Small intestine (tissue), 7 donors: ENCODE data around the gene FGD5. TPM values are rescaled to one million over a fixed set of nuclear protein-coding genes. Genes with fewer than 3 reads are reported as not detected.
A peak's percentile ranks its signal among the peaks of the same experiment; 100 is the strongest.

Experiments used
- DNase-seq, 2 donors: peaks; one replicate each; pipeline versions ENCODE4 v3.0.0 to v3.0.0-alpha.2; 2013
- FAIRE-seq: peaks from 2 replicates; lab custom pipeline; 2012; peaks lifted over from hg19 to GRCh38; lab: Jason Lieb, UNC
- H3K27ac ChIP-seq, 3 donors: one replicate each; pipeline ENCODE4 v1.5.1; 2013; ENCODE audit warnings: low read length in 2 of 3, mild to moderate bottlenecking in 2 of 3, control low read depth in 1 of 3, inconsistent platforms in 1 of 3, low read depth in 1 of 3, moderate library complexity in 1 of 3
- H3K27me3 ChIP-seq, 3 donors: one replicate each; pipeline ENCODE4 v1.6.1; 2013; ENCODE audit warnings: low read length in 3 of 3, inconsistent platforms in 1 of 3; ENCODE audit not compliant: control insufficient read depth in 3 of 3, insufficient read depth in 3 of 3
- H3K36me3 ChIP-seq, 3 donors: one replicate each; pipeline ENCODE4 v1.6.1; 2013; ENCODE audit warnings: low read length in 3 of 3, inconsistent platforms in 1 of 3, low read depth in 1 of 3, mild to moderate bottlenecking in 1 of 3, moderate library complexity in 1 of 3; ENCODE audit not compliant: control insufficient read depth in 3 of 3, insufficient read depth in 2 of 3
- H3K4me1 ChIP-seq, 3 donors: one replicate each; pipeline ENCODE4 v1.6.1; 2013; ENCODE audit warnings: low read length in 2 of 3, inconsistent platforms in 1 of 3, low read depth in 1 of 3, mild to moderate bottlenecking in 1 of 3, moderate library complexity in 1 of 3; ENCODE audit not compliant: control insufficient read depth in 3 of 3, insufficient read depth in 2 of 3
- H3K4me3 ChIP-seq, 3 donors: one replicate each; pipeline ENCODE4 v1.5.1; 2013; ENCODE audit warnings: low read length in 3 of 3, control low read depth in 1 of 3, inconsistent platforms in 1 of 3, low read depth in 1 of 3, mild to moderate bottlenecking in 1 of 3, moderate library complexity in 1 of 3
- H3K9me3 ChIP-seq, 2 donors: one replicate each; pipeline ENCODE4 v1.6.1; 2013; ENCODE audit warnings: low read depth in 1 of 2, low read length in 1 of 2; ENCODE audit not compliant: control insufficient read depth in 2 of 2, insufficient read depth in 1 of 2
- WGBS, 3 donors: extraction: QIAGEN DNeasy Blood & Tissue Kit; methylation state at CpG; one replicate each; pipeline ENCODE4 v1.1.7; 2013; 5-methylcytosine and 5-hydroxymethylcytosine counted together
- polyA plus RNA-seq, 4 donors: library from polyadenylated mRNA; stranded (reverse) in 3 of 4; unstranded in 1 of 4; fragments of 200-250 nt in 3 of 4; fragments of 120-200 nt in 1 of 4; gene quantifications; one replicate each; pipeline versions ENCODE4 v1.2.1 to v1.2.3, GENCODE V29; 2013
- donor health status: healthy with polysubstance abuse.
- donor health status: control.
- donor health status: control.
- donor health status: Bipolar disorder and iron deficiency.
- donor health status: healthy.

FGD5 gene
- polyA plus RNA-seq, 4 donors: 3.1 to 16.1 (median 5.5) TPM

- FAIRE-seq: no peak
- no peaks in the 10 kb centered on the region for H3K27me3 ChIP-seq
Observed at GRCh38 chr3:14891135-14892132, 72.7 kb downstream of the FGD5 start.

GRCh38 chr3:14892226-14892625, 73.5 kb downstream of the FGD5 start:
- 92 to 94% (median 94%) methylated on average over 11 of the region's 11 CpGs for WGBS, 3 donors
- DNase-seq: no peak

More at GRCh38 chr3:14891135-14892132, 72.7 kb downstream of the FGD5 start:
- Histone ChIP-seq H3K4me1 (no peaks in the 10 kb centered on the region), H3K4me3 (no peak overlapping the region), H3K36me3 (no peaks in the 10 kb centered on the region), H3K9me3 (no peaks in the 10 kb centered on the region), H3K27ac (no peak overlapping the region)
- 68 to 71% (median 69%) methylated on average over 11 to 12 of the region's 12 CpGs for WGBS, 3 donors
- DNase-seq: no peak

GRCh38 chr3:14894085-14894484, 75.3 kb downstream of the FGD5 start:
- 95 to 97% (median 96%) methylated on average over 2 of the region's 2 CpGs for WGBS, 3 donors
- no peaks in the 10 kb centered on the region for H3K4me1 ChIP-seq
- H3K27ac ChIP-seq: no peak overlapping the region
- no peak for FAIRE-seq
- no peak for DNase-seq
- peaks cover 0 to 2% (median 0%) of the 10 kb centered on the region in 3 donors for H3K27me3 ChIP-seq
- H3K4me3 ChIP-seq: no peak overlapping the region
- no peaks in the 10 kb centered on the region for H3K9me3 ChIP-seq
- H3K36me3 ChIP-seq: peaks cover 0 to 2% (median 0%) of the 10 kb centered on the region in 3 donors

More at GRCh38 chr3:14892226-14892625, 73.5 kb downstream of the FGD5 start:
- H3K36me3 ChIP-seq: no peaks in the 10 kb centered on the region
- H3K9me3 ChIP-seq: no peaks in the 10 kb centered on the region
- no peaks in the 10 kb centered on the region for H3K4me1 ChIP-seq
- H3K27ac ChIP-seq: no peak overlapping the region
- FAIRE-seq: no peak
- H3K27me3 ChIP-seq: peaks cover 0 to 2% (median 0%) of the 10 kb centered on the region in 3 donors
- H3K4me3 ChIP-seq: no peak overlapping the region

GRCh38 chr3:14897266-14897665, 78.5 kb downstream of the FGD5 start:
- Histone ChIP-seq H3K27ac (no peak overlapping the region), H3K4me1 (peaks cover 0 to 9% (median 0%) of the 10 kb centered on the region in 3 donors), H3K36me3 (peaks cover 0 to 9% (median 0%) of the 10 kb centered on the region in 3 donors), H3K27me3 (peaks cover 0 to 2% (median 0%) of the 10 kb centered on the region in 3 donors), H3K9me3 (no peaks in the 10 kb centered on the region), H3K4me3 (no peak overlapping the region)
- DNase-seq: no peak
- 83 to 87% (median 85%) methylated on average over 4 of the region's 4 CpGs for WGBS, 3 donors
- no peak for FAIRE-seq

GRCh38 chr3:14898929-14899328, 80.2 kb downstream of the FGD5 start:
- 54 to 60% (median 57%) methylated on average over 7 of the region's 7 CpGs for WGBS, 3 donors
- Histone ChIP-seq H3K4me1 (peaks cover 0 to 9% (median 0%) of the 10 kb centered on the region in 3 donors), H3K9me3 (no peaks in the 10 kb centered on the region), H3K27ac (no peak overlapping the region), H3K36me3 (peaks cover 0 to 9% (median 0%) of the 10 kb centered on the region in 3 donors), H3K4me3 (no peak overlapping the region), H3K27me3 (peaks cover 0 to 2% (median 0%) of the 10 kb centered on the region in 3 donors)
- FAIRE-seq: no peak
- peak in 1 of 2 donors; percentile 52 for DNase-seq

- whole genome bisulfite sequencing, 3 donors: 20 to 67% (median 53%) methylated on average over 9 of the region's 9 CpGs
Observed at GRCh38 chr3:14899993-14900618, 81.3 kb downstream of the FGD5 start.

GRCh38 chr3:14900881-14901873, 82.4 kb downstream of the FGD5 start:
- 75 to 77% (median 76%) methylated on average over 15 of the region's 15 CpGs for WGBS, 3 donors
- FAIRE-seq: no peak
- Histone ChIP-seq H3K27ac (no peak overlapping the region), H3K4me3 (no peak overlapping the region), H3K4me1 (peaks cover 0 to 9% (median 0%) of the 10 kb centered on the region in 3 donors), H3K27me3 (peaks cover 0 to 2% (median 0%) of the 10 kb centered on the region in 3 donors), H3K9me3 (peaks cover 0 to 16% of the 10 kb centered on the region in 2 donors), H3K36me3 (peaks cover 0 to 12% (median 0%) of the 10 kb centered on the region in 3 donors)
- peak in 1 of 2 donors; percentile 27 for DNase-seq

More at GRCh38 chr3:14899993-14900618, 81.3 kb downstream of the FGD5 start:
- Histone ChIP-seq H3K4me1 (peaks cover 0 to 9% (median 0%) of the 10 kb centered on the region in 3 donors), H3K4me3 (no peak overlapping the region), H3K9me3 (peaks cover 0 to 5% of the 10 kb centered on the region in 2 donors), H3K27ac (no peak overlapping the region), H3K27me3 (peaks cover 0 to 2% (median 0%) of the 10 kb centered on the region in 3 donors), H3K36me3 (peaks cover 0 to 9% (median 0%) of the 10 kb centered on the region in 3 donors)
- no peak for FAIRE-seq
- DNase-seq: peak; percentile 58 to 90
